Ishikawa (cell line): Measurements from ENCODE around the gene CEACAM19.

Source experiments
- CREB1 ChIP-seq: IDR thresholded peaks from 2 replicates; pipeline ENCODE4 v1.6.1; 2012; ENCODE audit warnings: low read depth
- TAF1 ChIP-seq: IDR thresholded peaks from 2 replicates; pipeline ENCODE4 v1.6.1; 2012; ENCODE audit warnings: low read depth, mild to moderate bottlenecking
- TCF12 ChIP-seq: IDR thresholded peaks from 2 replicates; pipeline ENCODE4 v1.6.1; 2012; ENCODE audit warnings: low read depth
- TF ChIP-seq, protein P1 (sequence below): IDR thresholded peaks from 2 replicates; pipeline ENCODE4 v1.6.1; 2012; ENCODE audit warnings: low read depth, mild to moderate bottlenecking
- TF ChIP-seq, protein P2 (sequence below): IDR thresholded peaks from 2 replicates; pipeline ENCODE4 v1.6.1; 2012

DNA sequence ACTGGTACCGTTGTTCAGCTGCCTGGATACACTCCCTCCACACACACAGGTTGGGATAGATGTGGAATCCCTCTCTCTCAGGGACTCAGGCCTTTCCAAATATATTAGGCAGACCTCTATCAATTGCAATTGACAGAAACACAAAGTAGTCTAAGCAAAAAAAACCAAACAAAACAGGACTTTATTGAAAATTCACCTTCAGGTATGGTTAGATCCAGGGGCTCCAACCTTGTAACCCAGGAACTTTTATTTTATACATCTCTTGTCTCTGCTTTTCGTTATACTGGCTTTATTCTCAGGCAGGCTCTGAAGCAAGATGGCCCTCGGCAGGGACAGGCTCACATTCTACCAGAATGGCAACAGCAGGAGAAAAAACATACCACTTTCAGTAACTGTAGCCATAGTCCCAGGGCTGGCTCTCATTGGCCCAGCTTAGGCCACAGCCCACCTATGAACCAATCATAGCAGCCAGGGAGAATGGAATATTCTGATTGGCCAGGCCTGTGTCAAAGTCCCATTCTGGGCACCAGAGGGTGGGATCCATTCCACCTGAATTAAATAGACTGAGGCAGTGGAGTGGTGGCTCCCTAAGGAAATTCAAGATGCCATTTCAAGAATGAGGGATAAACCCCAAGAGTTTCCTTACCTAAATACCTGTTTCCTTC is 13.1 kb upstream of the CEACAM19 start:
- TF ChIP-seq, protein P1, sequence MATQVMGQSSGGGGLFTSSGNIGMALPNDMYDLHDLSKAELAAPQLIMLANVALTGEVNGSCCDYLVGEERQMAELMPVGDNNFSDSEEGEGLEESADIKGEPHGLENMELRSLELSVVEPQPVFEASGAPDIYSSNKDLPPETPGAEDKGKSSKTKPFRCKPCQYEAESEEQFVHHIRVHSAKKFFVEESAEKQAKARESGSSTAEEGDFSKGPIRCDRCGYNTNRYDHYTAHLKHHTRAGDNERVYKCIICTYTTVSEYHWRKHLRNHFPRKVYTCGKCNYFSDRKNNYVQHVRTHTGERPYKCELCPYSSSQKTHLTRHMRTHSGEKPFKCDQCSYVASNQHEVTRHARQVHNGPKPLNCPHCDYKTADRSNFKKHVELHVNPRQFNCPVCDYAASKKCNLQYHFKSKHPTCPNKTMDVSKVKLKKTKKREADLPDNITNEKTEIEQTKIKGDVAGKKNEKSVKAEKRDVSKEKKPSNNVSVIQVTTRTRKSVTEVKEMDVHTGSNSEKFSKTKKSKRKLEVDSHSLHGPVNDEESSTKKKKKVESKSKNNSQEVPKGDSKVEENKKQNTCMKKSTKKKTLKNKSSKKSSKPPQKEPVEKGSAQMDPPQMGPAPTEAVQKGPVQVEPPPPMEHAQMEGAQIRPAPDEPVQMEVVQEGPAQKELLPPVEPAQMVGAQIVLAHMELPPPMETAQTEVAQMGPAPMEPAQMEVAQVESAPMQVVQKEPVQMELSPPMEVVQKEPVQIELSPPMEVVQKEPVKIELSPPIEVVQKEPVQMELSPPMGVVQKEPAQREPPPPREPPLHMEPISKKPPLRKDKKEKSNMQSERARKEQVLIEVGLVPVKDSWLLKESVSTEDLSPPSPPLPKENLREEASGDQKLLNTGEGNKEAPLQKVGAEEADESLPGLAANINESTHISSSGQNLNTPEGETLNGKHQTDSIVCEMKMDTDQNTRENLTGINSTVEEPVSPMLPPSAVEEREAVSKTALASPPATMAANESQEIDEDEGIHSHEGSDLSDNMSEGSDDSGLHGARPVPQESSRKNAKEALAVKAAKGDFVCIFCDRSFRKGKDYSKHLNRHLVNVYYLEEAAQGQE: no peak
- TF ChIP-seq, protein P2, sequence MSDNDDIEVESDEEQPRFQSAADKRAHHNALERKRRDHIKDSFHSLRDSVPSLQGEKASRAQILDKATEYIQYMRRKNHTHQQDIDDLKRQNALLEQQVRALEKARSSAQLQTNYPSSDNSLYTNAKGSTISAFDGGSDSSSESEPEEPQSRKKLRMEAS: no peak
- TF ChIP-seq TAF1 (no peak), CREB1 (no peak), TCF12 (no peak)
